ENCODE measurements around the gene SLMAP.

SLMAP gene

DNA sequence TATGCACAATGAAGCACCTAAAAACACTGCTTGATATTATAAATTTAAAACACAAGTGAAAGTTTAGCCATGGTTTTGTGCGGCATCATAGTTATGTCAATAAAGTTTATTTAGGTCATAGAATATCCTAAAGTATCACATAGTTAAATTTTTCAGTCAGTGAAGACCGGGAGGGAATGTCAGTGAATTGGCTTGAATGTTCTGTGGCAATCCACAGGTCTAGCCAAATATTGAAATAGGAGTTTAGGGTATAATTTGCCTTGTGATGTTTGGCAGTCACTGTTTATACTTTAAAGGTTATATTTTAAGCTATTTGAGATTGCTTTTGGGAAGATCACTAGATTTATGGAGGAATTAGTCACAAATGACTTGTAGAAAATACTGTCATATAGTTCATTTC lies 172.4 kb downstream of the SLMAP start:
- DNase-seq (ENCODE audit: extremely low spot score, insufficient read length, low read depth), result no peak
- no peak for FAIRE-seq

DNA sequence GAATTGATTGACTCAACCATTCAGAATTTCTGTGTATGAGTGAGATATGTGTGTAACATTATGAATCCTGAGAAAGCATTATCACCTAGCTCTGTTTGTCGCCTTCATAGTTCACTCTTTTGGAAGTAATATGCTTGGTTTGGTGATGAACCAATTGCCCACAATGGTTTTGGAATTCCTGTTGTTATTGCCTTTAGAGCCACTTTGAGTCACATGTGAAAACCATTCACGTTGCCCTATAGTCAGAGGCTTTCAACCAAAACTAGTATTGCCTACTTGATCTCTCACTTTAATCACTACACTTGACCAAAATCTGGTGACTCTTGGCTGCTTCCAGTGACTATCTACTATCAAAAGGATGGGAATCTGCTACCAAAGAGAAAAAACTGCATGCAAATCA lies 173.9 kb downstream of the SLMAP start:
- DNase-seq (ENCODE audit: extremely low spot score, insufficient read length, low read depth) (no peak), FAIRE-seq (no peak)

DNA sequence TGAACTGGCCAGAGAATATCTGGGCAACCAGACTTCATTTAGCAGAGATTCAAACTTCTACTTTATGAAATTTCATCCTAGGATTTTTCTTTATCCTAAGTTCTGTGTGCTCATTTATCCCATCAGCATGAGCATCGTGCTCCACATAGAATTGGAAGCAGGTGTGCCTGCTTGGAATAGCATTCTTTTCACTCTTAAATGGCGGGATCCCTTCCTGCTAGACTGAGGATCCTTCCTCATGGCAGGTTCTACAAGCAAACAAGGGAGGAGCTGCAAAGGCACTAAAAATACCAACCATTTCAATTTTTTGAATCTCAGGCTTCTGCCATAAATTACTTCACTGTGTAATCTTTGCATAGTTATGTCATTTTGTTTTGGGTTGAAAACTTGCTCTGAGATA lies 177.5 kb downstream of the SLMAP start:
- no peak for FAIRE-seq
- DNase-seq (ENCODE audit: extremely low spot score, insufficient read length, low read depth), result no peak

DNA sequence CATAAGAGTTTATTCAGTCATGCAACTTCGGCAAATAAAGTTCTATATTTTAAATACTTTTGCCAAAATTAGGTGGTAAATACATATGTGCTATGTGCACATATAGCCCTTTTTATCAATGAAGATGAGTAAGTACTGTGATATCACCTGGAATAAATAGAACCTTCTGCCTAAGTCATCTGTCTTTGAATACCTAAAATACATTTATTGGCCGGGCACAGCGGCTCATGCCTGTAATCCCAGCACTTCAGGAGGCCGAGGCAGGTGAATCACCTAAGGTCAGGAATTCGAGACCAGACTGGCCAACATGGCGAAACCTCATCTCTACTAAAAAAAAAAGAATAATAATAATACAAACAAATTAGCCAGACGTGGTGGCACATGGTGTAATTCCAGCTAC lies 178.3 kb downstream of the SLMAP start:
- no peak for DNase-seq (ENCODE audit: extremely low spot score, insufficient read length, low read depth)
- no peak for FAIRE-seq

DNA sequence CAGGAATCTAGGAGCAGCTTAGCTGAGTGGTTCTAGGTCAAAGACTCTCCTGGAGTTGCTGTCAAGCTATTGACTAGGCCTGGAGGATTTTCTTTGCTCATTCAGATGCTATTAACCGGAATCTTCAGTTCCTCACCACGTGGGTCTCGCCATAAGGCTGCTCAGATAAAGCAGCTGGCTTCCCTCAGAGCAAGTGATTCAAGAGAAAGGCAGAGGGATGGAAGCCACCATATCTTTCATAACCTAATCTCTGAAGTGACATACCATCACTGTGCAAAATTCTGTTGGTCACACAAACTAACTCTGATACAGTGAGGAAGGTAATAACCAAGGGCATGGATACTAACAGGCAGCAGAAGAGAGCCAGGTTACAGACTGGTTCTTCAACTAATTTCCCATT lies 179.4 kb downstream of the SLMAP start:
- FAIRE-seq (no peak), DNase-seq (ENCODE audit: extremely low spot score, insufficient read length, low read depth) (no peak)

DNA sequence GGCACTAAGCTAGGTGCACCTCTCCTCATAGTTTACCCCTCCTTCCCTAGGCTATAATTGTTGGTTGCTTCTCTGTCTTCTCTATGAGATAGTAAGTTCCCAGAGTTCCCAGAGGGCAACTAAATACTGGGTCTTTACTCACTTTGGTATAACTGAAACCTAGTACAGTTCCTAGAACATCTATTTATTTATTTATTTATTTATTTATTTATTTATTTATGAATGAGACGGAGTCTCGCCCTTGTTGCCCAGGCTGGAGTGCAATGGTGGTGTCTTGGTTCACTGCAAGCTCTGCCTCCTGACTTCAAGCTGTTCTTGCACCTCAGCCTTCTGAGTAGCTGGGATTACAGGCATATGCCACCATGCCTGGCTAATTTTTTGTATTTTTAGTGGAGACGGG lies 181.0 kb downstream of the SLMAP start:
- FAIRE-seq (no peak), DNase-seq (ENCODE audit: extremely low spot score, insufficient read length, low read depth) (no peak)

DNA sequence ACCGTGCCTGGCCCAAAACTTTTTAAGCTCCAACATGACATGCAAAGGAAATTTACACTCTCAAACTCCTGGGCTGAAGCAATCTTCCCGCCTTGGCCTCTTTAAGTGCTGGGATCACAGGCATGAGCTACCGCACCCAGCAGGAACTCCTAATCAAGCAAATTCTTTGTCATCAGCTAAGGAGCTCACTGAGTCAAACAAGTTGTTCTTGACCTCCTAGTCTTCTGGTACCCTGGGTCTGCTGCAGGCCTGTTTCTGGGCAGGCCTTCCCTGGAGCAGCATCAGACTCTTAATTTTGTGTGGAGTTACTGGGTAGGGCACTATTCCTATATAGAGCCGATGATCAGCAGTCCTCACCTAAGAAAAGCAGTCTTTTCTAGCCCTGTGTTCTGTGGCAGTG lies 183.7 kb downstream of the SLMAP start:
- DNase-seq (ENCODE audit: extremely low spot score, insufficient read length, low read depth), result no peak
- no peak for FAIRE-seq

DNA sequence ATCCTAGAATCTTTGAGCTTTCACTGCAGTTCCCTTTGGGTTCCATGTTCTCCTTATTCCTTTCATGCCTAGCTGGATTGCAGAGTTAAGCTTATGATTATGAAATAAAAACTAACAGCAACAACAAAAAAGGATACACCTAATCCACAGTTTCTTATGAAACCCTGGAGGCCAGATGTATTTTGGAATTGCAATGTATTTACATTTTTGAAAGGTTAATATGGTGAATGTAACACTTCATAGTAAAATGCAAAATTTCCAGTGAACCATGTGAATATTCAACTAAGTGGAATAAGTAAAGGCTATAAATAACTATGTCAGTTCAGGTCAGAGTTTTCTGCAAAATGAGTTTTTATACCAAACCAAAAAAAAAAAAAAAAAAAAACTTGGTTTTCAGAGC lies 186.3 kb downstream of the SLMAP start:
- DNase-seq (ENCODE audit: extremely low spot score, insufficient read length, low read depth) (no peak), FAIRE-seq (no peak)

DNA sequence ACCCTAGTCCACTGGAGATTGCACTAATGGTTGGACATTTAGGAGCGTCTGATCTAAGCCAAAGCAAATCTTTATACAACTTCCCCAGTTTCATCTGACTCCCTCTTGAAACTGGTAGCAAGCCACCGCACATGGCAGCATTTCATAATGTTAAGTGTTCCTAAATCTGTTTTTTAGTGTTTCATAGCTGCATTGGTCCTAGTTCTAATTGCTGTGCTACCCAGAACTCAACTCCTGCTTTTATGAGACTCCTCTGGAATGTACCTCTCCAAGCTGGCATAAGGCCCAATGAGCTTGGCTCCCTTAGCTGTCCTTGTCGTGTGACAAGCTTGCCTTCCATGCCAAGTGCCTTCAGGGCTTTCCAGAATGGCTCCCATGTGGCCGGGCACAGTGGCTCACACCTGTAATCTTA lies 186.8 kb downstream of the SLMAP start:
- DNase-seq (ENCODE audit: extremely low spot score, insufficient read length, low read depth), result no peak

DNA sequence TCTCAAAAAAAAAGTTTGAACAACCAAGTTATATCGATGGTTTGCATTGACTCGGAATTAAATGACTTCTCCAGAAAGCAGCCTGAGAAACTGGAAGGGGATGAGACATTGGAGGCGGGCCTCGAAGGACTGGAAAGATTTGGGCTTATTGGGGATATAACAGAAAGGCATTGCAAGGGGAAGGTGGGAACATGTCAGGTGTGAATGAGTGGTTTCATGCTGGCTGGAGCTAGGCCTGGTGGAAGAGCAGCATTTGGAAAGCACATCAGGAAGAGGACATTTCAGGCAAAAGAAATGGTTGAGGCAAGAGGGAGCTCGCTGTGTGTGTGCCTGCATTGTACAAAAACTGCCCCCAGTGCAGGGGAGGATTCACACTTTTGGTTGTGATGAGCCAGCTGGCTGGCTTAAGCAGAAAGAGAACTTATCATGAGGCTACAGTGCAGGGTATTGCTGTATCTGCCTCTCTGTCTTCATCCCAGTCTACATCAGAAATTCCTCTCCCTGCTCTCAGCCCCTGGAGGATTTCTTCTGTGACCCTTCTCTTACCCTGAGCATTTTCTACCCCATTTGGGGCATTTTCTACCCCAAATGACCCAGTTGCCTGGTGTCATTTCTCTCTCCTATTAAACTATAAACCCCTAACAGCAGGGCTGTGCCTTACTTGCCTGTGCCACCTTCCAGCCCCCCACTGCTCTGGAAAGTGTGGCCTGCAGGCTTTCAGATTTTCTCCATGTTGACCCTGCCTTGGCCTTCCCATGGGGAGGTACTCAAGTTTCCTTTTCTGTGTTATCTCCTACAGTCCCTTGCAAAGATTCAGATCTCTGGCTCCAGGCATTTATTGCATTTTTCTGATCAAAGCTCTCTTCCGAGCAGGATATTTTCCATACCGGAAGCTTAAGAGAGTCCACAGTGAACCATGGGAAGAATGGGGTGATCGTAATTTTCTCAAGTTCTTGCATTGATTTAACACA lies 187.7 kb downstream of the SLMAP start:
- FAIRE-seq (no peak), DNase-seq (ENCODE audit: extremely low spot score, insufficient read length, low read depth) (no peak)

More for the DNA sequence above, 186.8 kb downstream of the SLMAP start:
- FAIRE-seq, result no peak

DNA sequence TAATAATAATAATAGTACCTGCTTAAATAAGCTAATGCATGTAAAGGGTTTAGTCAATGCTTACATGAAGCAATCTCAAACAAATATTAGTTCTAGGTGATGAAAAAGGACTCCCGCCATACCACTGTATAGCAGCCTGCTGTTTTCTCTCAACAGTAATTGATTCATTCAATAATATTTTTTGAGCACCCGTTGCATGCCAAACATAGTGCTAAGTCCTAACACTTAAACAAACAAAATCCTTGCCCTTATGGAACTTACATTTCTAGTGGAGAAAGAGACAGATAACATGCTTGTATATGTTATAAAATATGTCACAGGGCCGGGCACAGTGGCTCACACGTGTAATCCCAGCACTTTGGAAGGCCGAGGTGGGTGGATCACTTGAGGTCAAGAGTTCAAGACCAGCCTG lies 190.9 kb downstream of the SLMAP start:
- DNase-seq (ENCODE audit: extremely low spot score, insufficient read length, low read depth) (no peak), FAIRE-seq (no peak)

DNA sequence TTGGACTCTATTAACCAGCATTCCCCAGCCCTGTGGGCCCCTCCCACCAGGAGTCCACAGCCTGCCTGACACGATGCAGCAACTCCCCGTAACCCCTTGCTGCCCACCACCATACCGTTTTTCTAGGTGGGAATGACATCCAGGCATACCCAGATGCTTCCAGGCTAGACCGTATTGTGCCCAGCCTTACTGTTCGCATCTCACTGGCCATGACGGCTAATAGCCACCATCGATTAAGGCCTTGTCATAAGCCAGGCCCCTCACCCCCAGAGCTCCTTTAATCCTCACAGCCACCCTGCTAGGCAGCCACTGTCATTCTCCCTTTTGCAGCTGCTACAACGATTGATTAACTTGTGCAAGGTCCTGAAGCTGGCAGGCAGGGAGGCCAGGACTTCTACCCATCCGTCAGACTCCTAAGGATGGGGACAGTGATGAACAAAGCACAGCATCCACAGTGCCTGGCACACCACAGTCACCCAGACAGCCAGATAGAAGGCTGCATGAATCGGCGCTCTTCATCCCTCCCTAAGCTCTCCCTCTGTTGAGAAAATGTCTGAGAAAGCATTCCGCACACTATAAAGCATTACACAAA lies 192.1 kb downstream of the SLMAP start:
- FAIRE-seq (no peak), DNase-seq (ENCODE audit: extremely low spot score, insufficient read length, low read depth) (no peak)

DNA sequence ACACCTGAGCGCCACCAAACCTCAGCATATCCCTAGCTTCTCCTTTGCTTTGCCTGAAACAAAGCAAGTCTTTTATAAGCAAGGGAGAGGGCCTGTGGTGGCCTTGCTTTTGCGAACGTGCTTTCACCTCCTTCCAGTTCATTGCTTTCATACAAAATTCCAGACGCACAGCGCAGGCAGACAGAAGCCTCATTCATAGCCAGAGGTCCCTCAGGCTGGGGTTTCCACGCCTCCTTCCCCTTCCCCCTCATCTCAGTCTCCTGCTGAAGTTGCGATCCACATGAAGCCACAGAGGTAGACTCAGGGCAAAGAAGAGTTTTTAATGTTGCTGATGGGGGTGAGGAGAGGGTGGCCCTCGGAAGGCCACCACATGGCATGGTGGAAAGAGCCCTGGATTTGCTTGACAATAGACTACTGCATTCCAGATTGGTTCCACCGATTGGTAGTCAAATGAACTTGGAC lies 192.7 kb downstream of the SLMAP start:
- DNase-seq (ENCODE audit: extremely low spot score, insufficient read length, low read depth) (no peak), FAIRE-seq (no peak)

DNA sequence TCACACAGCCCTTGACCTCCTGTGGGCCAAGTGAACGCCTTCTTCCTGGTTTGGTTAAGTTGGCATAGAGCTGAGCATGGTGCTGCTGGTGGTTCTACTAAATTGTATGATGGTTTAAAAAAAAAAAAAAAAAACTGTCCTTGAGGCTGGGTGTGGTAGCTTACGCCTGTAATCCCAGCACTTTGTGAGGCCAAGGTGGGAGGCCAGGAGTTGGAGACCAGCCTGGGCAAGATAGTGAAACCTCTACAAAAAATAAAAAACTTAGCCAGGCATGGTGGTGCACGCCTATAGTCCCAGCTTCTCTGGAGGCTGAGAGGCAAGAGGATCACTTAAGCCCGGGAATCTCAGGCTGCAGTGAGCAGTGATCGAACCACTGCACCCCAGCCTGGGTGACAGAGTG lies 193.2 kb downstream of the SLMAP start:
- FAIRE-seq (no peak), DNase-seq (ENCODE audit: extremely low spot score, insufficient read length, low read depth) (no peak)

DNA sequence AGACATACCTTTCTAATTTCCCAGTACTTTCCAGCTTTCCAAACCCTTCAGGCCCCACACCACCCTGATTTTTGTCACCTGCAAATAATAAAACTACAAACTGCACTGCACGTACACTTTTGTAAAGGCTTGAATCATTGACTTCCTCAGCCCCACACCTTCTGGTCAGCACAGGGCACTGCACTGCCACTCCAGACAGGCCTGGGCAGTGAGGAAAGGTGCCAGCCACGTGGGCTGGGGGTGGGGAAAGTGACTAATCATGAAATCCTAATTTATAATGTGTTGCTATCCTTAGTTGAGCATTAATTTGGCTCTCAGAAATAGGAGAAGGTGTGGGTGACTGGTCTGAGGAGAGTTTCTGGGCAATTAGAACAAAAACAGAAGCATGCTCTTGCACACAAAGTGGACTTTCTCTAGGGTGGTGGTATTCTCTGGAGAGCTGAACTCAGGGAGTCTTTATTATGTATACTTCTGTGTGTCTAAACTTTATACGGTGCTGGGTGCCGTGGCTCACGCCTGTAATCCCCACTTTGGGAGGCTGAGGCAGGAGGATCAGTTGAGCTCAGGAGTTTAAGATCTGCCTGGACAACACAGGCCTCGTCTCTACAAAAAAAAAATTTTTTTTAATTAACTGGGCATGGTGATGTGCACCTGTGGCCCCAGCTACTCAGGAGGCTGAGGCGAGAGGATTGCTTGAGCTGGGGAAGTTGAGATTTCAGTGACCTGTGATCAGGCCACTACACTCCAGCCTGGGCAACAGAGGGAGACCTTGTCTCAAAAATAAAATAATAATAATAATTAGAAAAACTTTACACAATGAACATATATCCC lies 193.9 kb downstream of the SLMAP start:
- FAIRE-seq, result no peak

DNA sequence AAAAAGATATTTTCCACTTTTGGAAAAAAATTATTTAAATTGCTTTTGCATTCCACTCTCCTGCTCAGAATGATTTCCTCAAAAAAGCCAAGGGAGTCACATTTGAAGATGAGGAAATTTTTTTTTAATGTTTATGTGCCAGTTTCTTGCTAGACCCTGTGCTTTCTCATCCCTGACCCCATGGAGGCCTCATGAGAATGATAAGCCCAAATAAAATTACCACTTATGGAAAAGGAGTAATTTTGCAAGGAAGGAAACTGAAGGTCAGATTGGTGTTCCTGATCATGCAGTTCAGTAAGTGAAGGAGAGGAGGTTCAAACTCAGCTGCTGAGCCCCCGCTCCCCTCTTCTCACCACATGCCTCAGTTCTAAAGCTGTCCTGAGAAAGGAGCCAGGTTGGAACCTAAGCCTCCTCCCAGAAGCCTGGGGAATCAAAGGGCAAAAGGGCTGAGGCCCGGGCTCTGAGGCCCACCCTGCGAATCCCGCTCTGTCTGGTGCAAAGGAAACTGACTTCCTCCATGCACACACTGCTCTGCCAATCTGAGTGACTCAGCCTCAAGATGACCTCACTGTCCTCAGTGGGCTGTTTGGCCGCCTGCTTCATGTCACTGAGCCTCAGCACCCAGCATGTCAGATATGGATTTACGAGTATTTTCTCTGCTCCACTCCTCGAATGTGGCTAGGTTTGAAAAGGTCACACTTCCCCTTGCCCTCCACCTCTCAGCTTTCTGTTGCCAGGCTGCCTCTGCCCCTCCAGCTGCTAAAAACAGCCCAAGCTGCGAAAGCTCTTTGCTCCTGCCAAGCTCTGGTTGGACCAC lies 195.2 kb downstream of the SLMAP start:
- FAIRE-seq (no peak), DNase-seq (ENCODE audit: extremely low spot score, insufficient read length, low read depth) (no peak)

More for the DNA sequence above, 193.9 kb downstream of the SLMAP start:
- DNase-seq (ENCODE audit: extremely low spot score, insufficient read length, low read depth), result no peak

DNA sequence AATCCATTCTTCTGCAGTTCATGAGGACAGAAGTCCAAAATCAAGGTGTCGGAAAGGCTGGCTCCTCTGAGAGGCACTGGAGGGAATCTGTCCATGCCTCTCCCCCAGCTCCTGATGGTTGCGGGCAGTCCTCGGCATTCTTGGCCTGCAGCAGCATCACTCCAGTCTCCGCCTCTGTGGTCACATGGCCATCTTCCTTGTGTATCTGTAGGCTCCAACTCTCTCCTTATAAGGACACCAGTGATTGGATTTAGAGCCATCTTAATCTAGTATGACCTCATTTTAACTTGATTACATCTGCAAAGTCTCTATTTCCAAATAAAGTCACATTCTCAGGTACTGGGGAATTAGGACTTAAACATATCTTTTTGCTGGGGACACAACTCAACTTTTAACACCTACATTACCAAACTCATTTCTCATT lies 196.1 kb downstream of the SLMAP start:
- FAIRE-seq, result no peak
- no peak for DNase-seq (ENCODE audit: extremely low spot score, insufficient read length, low read depth)

DNA sequence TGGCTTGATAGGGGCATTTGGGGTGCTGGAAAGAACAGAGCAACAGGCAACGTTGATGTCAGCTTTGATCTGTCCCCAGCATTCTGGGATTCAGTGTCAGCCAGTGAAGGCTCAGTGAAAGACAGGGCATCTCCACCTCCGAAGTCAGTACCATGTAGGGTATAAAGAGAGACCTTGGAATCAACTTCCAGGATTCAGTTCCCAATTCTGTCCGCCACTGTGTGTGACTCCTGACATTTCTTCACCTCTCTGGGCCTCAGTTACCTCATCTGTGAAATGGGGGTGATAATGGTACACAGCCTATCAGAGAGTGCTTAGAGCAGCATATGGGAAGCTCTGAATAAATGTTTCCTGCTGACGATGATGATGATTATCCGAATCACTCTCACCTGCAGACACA lies 196.5 kb downstream of the SLMAP start:
- DNase-seq (ENCODE audit: extremely low spot score, insufficient read length, low read depth), result no peak
- FAIRE-seq, result no peak

DNA sequence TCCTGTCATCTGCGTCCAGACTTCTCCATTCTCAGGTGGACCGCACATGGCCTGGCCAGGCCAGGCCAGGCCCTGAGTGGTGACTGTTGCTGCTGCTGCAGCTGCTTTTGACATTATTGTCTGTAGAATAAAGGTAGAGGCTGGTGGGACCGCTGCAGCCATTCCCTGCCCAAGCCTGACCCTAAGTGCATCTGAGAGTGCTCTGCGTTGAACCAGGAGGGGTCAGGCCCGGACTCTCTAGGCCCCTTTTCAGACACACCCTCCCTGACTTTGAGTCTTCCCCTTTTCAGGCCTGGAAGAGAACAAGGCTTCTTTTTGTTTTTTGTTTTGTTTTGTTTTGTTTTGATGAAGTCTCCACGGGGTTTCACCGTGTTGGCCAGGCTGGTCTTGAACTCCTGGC lies 197.5 kb downstream of the SLMAP start:
- no peak for FAIRE-seq

More for the DNA sequence above, 197.5 kb downstream of the SLMAP start:
- no peak for DNase-seq (ENCODE audit: extremely low spot score, insufficient read length, low read depth)

Measured in GM18507 (cell line).